Inflammatory macrophage treated with lipopolysaccharide for 1 hour (primary cell): ENCODE data around the gene COL23A1.

Experiments
- DNase-seq, 2 donors: peaks; one replicate each; pipeline ENCODE4 v3.0.0-alpha.2; 2020 to 2022

COL23A1 gene

DNA sequence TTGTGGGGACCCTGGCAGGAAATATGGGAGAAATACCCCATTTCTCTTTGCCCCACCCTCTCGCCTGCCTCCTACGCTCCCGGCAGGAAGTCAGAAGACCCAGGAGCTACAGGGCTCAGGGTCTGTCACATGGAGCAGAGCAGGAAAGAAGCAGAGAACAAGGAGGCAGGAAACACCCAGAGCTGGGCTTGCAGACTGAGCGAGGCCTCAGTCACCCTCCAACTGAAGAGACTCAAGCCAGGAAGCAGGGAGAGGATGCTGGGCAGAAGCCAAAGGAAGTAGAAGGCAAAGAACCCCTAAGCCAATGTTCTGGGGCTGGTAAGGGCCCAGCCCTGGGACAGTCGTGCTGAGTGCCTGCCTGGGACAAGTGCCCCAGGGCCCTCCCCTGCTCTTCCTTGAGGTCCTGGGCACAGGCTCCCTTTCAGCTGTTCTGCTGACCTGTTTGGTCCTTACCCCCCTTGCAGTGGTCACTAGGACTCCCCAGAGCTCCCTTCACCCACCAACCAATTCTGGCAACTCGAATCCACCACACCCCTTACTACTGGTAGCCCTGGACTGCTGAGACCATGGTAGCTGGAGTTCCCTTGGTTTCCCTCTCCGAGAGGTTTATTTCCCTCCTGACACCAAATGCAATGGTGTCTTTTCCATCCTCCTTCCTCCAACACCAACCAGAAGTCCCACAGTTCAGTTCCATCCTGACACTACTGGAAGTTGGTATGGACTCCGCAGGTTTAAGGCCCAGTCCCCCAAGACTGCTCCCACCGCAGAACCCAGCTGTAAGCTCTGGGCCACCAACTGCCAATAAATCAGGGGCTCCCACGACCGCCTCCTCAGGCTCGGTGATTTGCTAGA, 157.5 kb downstream of the COL23A1 start:
- DNase-seq, result no peak

DNA sequence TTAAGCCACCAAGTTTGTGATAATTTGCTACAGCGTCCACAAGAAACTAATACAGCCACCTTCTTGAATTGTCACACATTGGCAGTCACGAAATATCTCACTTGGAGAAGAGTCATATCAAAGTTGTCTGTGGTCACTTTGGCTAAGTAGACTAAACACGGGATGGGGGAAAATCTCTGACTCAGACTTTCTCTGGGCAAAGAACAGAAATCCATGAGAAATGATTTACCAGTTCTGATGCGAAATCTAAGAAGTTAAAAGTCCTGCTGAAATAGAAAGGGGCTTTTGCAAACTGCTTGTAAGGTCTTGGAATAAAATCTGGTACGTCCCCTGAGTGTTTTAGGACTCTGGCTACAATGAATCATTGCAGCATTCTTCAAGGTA, 158.4 kb downstream of the COL23A1 start:
- DNase-seq, result no peak

DNA sequence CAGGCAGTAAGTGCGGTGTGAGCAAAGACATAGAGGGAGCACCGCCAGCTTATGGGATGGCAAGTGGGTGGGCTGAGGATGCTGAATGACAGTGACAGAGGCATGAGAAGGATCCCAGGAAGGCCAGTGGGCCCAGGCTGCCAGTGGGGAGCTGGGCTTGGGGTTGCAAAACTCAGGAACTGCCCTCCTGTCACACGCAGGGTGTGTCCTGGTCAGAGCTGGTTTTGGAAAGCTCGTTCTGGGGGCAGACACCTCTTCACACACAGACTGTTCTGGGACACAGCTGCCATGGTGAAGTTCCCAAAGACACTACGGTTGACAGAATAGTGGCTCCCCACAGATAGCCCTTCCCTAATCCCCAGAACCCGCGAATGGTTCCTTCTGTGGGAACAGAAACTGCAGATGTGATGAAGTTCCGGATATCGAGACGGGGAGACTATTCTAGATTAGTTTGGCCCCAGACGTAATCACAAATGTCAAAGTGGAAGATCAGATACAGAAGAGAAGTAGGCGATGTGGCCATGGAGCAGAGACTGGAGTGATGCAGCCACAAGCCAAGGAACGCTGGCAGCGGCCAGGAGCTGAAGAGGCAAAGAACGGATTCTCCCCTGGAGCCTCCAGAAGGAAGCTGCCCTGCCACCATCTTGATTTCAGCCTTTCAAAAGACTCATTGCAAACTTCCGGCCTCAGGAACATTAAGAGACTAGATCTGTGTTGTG, 159.0 kb downstream of the COL23A1 start:
- peak in 1 of 2 donors; percentile 41 for DNase-seq

DNA sequence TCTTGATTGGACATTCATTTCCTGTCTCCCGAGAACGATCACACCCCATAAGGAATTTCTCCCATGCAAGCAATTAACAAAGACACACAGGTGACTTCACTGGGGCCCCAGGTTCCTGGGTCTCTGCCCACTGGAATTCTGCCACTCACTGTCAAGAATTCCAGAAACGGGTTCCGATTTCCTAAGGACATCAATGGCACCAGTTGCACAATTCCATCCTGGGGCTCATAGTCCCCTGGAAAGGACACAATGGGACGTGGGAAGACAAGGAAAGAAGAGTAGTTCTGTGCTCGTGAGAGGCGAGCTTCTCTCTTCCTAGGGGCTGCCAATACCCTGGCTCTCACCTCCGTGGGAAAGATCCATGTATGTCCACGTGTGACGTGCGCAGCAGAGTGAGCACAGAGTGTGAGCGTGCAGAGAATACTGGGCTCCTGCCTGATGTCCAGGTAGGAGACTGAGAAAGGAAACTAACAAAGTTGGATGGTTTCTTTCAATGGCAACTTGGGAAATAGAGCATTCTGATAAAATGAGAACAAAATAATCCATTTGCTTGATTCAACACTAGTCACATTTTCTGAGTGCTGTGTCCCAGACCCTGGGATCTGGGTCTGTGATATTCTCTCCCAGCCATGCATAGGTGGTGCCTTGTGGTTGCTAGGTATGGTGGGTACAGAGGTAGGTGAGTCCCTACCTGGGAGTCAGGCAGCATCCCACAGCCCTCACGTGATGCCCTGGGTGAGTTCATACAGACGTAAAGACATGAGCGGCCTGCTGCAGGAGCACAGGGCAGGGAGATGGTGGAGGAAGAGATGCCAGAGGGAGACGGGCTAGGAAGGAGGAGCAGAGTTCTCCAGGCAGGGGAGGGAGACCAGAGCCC, 159.8 kb downstream of the COL23A1 start:
- no peak for DNase-seq

DNA sequence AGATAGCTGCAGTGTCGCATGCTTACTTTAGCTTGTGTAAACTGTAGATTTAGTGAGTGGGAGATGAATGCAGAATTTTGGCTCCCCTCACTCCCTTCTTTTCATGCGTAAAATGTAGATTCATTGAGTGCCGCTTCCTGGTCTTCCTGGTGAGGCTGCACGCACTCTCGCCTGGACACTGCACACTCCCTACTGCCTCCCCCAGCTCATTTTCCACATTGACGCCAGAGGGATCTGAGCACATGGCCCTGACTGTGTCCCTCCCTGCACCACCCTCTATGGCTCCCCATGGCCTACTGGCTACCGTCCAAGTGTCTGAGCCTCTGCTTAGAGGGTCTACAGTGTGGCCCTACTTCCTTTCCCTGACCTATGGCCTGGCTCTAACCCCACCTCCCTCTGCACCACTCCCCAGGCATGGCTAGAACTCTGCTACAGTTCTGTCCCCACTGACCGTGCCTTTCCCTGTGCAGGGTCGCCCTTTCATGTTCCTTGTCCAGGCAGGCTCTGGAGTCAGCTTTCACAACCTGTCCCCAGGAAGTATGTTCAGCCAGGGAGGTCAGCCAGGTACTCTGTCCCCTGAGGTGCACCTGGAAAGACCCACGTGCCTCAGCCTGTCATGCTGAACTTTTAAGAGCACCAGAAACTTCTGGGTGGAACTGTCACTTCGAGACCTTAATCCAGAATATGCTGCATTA, 160.6 kb downstream of the COL23A1 start:
- no peak for DNase-seq

DNA sequence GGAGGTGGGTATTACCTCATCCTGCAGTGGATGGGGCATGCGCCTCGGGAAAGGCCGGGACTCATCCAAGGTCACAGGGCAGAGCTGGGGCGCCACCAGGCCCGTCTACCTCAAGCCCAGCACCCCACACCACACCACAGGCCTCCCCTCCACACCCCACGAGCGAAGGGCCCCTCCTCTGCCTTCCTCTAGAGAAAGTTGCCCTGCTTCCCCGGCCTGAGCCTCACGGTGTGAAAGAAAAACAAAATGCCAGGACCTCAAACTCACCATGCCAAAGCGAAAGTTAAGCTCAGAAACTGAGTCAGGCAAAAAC, 161.1 kb downstream of the COL23A1 start:
- no peak for DNase-seq

DNA sequence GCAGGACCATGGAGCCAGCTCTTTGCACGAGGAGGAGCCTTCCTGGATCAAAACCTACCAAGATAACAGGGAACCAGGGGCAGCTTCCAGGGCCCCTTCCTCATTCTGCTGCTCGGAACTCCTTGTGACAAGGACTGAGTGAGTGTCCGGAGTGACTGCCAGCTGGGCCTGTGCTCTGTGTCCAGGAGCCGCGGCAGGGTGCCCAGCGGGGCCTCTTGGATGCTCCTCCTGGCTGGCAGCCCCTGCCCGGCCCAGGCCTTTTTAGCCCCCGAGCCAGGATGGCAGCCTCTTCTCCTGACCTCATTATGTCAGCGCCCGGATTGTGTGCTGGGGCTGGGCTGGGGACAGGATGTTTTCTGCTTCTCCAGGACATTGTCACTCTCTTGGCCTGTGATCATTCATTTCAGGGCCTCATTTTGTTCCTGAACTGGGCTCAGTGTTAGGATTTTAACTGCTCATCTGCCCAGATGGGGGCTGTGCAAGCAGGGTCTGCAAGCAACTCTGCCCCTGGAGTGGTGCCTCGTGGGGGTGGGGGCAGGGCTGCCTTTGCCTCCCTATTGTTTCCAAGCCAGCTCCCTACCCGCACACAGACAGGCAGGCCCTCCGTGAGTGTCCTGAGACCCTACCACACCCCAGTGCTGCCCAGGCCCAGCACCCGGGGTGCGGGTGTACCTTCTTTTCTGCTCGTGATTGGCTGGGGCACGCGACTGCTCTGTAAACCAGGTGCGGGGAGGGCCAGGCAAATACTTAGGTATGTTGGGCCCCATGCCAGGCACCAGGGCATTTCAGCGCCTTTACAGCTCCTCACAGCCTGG, 161.6 kb downstream of the COL23A1 start:
- no peak for DNase-seq

DNA sequence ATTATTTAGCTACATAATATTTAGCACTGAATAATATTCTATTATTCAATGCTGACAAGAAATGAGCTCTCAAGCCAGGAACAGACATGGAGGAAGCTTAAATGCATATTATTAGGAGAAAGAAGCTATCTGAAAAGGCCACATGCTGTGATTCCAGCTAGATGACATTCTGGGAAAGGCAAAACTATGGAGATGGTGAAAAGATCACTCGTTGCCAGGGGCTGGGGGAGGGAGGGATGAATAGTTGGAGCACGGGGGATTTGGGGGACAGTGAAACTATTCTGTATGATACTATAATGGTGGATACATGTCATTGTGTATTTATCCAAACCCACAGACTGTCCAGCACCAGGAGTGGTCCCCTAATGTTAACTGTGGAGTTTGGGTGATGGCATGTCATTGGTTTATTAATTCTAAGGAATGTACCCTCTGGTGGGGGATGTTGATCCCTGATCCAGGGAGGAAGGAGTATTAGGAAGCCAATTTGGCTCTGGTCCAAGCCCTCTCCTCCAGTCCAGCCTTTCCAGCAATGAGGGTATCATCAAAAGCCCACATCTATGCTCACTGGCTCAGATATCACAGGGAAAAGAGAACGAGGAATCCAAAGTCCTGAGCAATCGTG, 162.5 kb downstream of the COL23A1 start:
- no peak for DNase-seq

DNA sequence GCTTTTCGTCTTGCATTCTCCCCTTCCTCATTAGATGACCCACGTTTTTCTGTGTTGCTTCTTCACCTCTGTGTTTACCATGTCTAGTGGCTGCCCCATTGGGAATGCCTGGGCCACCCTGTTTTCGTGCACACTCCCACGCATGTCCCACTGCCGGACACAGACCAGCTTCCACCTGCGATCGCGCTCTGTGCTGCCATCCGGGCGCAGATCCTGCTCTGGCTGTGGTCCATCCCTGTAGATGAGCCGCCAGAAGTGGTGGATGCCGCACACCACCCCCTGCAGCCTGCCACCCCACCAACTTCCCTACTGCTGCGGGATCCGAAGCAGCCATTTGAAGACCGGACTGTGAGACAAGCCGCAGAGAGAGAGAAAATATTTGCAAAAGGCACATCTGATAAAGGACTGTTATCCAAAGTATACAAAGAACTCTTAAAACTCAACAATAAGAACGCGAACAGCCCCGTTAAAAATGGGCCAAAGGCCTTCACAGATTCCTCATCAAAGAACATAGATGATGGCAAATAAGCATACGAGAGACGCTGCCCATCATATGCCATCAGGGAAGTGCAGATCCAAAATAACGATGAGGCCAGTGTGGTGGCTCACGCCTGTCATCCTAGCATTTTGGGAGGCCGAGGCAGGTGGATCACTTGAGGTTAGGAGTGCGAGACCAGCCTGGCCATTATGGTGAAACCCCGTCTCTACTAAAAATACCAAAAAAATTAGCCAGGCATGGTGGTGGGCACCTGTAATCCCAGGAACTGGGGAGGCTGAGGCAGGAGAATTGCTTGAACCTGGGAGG, 163.7 kb downstream of the COL23A1 start:
- DNase-seq, result no peak

DNA sequence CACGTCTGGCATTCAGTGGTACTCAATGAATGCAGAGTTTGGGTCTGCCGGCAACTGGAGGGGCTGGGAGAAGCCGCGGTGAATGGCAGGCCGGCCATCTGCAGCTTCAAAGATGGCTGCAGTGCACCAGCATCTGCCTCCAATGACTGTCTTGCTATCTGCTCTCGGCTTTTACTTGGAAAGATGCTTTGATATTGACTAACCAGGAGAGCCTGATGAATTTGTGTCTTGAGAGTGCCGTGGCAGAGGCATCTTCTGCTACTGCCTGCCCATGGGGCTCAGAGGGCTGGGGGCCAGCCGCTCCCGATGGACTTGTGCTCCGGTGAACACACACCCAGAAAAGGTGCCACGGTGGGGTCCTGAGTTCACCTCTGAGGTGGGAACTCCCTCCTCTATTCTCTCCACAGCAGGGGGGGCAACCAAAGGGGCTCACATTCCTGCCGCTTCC, 164.5 kb downstream of the COL23A1 start:
- DNase-seq, result no peak

DNA sequence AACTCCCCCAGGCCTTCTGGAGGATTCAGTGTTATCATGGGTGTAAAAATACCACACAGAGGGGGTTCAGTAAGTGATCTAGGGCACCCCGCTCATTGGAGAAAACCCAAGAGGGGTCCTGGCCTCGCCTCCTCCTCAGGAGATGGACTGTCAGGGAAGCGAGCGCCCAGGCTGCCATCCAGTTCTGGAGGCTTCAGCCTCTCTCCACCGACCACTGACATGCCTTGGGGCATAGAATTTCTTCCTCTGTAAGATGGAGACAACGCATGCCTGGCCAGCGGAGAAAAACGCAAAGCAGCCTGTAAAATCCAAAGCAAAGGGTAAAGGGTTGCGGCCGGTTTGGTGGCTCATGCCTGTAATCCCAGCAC, 165.4 kb downstream of the COL23A1 start:
- no peak for DNase-seq

DNA sequence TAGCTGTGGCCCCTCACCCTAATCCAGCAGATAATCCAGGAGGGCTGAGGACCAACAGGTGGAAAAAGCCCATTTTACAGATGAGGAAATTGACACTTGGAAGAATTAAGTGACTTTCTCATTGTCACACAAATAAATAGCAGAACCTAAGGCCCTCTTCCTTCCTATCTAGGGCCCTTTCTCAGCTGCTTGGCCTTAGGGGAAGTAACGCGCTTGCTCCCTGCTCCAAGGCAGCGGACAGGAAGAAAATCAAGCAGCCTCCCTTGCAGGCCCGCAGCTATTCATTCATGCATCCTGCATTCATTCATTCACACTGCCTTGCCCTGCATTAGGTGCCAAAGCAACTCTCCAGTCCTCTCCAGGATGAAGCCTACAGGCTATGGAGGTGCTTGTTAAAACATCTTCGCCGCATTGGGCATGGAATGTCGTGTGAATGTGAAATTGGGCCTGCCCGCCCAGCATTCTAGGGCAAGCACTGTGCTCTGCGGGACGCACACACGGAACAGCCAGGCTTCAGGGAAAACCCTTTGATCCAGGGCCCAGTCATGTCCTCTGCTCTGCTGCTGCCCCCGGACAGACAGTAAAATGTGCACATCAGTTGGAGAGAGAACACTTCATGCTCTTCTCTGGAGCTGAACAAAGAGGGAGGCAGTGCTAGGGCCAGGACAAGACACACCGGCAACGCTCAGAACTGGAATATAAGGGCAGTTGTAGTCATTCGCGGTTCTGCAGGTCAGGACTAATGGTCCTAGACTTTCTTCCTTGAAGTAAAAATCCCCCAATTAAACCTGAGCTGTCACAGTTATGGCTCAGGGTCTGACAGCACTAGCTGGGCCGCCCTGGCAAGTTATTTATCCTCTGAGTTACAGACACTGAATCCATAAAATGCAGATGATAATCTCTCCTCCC, 166.0 kb downstream of the COL23A1 start:
- DNase-seq, result no peak

DNA sequence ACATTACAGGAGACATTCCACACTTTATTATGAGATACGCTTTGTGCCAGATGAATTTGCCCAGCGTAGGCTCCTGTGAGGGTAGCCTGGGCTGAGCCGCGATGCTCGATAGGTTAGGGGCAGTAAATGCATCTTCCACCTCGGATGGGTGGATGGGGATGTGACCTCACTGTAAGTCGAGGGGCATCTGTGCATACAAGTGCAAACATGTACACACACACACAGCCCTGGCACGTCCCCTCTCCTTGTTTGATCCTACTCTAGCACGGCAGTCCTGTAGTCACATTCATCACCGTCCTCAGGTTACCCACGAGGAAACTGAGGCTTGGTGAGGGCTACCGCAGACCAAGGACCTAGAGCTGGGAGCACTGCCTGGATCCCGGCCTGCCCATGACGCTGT, 166.8 kb downstream of the COL23A1 start:
- DNase-seq, result no peak

DNA sequence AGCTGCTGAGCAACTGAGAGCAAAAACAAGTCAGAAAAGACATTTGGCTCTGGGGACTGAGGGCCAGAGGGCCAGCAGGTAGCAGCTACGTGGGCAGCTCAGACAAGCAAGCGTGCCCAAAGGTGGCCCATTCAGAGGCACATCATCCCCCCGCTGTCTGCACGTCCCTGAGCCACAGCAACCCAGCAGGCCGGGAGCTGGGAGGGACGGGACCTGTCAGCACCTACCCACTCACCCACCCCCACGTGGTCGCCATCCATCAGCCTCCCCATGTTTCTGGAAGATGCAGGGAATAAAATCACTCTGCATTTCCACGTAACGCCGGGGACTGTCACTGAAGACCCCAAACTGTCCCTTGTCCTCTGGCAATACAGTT, 167.8 kb downstream of the COL23A1 start:
- DNase-seq, result no peak

DNA sequence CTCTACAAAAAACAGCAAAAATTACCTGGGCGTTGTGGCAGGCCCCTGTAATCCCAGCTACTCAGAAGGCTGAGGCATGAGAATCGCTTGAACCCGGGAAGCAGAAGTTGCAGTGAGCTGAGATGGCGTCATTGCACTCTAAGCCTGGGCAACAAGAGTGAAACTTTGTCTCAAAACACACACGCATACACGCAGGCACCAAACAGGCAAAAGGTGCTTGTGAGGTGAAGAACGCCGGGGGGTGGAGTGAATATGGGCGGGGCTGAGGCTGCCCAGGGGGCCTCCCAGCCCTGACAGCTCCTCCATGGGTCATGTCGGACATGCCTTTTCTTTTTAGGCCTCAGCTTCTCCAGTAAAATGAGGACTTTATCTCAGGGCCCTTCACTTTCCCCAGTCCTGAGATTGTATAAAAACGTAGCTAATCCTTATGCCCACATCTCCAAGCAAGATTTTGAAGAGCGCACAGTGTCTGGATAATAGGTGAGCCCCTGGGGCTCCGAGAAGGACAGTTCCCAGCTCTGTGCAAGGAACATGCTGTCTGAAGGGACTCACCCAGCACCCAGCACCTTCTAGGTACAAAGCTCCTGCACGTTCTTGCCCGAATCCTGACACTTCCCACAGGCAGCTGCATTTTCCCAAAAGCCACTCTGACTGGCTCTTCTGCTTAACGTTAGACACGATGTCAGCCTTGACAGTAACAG, 168.3 kb downstream of the COL23A1 start:
- DNase-seq, result no peak

DNA sequence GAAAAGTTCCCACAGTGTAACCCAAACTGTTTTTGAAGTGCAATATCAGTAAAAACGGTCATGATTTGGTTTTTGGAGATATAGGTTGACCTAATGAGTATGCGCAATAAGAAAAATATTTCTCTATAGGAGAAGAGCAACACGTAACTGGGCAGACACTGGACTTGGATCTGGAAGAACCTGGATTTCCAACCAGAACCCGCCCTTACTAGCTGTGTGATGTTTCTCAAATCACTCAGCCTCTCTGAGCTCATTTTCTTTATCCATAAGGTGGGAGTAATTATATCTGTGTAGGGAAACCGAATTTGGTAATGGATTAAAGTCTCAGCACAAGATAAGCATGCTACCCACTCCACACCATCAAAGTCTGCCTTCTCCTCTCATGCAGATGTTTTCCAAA, 169.1 kb downstream of the COL23A1 start:
- no peak for DNase-seq

DNA sequence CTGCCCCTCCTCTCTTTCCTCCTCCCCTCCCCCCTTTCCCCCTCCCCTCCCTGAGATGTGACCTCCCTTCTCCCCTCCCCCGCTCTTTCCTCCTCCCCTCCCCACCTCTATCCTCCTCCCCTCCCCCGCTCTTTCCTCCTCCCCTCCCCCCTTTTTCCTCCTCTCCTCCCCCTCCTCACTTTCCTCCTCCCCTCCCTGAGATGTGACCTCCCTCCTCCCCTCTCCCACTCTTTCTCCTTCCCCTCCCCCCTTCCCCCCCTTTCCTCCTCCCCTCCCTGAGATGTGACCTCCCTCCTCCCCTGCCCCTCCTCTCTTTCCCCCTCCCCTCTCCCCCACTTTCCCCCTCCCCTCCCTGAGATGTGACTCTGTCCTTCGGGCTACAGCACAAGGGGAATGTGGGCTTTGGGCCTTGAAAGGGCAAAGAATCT, 169.8 kb downstream of the COL23A1 start:
- DNase-seq, result no peak

DNA sequence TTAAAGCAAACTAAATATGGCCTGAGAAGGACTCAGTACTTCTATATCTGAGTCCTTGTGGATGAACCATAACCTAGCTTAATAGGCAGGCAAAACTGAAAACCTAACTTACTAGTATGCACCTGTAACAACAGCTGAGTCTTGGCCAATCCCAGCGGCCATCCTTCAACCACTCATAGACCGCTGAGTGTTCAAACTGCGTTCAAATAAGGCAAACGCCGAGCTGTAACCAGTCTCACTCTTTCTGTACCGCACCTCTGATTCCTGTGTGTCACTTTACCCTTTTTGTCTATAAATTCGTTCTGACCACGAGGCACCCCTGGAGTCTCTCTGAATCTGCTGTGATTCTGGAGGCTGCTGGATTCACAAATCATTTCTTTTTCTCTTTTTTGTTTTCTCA, 170.5 kb downstream of the COL23A1 start:
- no peak for DNase-seq

DNA sequence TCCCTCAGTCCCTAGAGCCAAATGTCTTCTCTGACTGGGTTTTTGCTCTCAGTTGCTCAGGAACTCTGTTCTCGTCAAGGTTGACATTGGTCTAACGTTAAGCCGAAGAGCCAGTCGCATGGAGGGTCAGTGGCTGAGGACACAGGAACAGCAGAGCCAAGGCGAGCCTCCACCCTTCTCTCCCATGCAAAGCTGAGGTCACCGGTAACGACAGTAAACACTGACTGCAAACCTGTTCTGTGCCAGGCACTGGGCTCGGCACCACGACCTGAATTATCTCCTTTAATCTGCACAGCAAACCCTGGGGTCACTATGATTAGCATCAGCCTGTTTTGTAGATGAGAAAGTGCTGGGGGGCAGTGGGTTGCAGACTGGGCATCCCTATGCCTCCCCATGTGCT, 171.0 kb downstream of the COL23A1 start:
- DNase-seq, result no peak
